Stimulated activated CD8-positive, alpha-beta memory T cell treated with anti-CD3 and anti-CD28 coated beads, Interleukin-12 subunit alpha, Interleukin-12 subunit beta, amount 100 ng/mL, for 24 hours (primary cell): ENCODE data around the gene PSMB4.
"Not testable (repeated sequence)": the region's sequence is repeated elsewhere in the genome, so short reads cannot be mapped to it uniquely, and the experiment has no call there.

Experiments
- DNase-seq: peaks from one replicate; pipeline ENCODE4 v3.0.0-alpha.2; 2020; ENCODE audit errors: extremely low read depth

Gene PSMB4

DNA sequence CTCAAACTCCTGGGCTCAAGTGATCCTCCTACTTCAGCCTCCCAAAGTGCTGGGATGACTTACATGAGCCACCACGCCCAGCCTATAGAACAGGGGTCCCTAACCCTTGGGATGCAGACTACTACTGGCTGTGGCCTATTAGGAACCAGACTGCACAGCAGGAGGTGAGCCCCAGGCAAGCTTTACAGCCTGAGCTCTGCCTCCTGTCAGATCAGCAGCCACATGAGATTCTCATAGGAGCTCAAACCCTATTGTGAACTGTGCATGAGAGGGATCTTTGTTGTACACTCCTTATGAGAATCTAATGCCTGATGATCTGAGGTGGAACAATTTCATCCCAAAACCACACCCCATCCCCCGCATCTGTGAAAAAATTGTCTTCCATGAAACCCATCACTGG lies 13.4 kb upstream of the PSMB4 start:
- DNase-seq, result no peak

DNA sequence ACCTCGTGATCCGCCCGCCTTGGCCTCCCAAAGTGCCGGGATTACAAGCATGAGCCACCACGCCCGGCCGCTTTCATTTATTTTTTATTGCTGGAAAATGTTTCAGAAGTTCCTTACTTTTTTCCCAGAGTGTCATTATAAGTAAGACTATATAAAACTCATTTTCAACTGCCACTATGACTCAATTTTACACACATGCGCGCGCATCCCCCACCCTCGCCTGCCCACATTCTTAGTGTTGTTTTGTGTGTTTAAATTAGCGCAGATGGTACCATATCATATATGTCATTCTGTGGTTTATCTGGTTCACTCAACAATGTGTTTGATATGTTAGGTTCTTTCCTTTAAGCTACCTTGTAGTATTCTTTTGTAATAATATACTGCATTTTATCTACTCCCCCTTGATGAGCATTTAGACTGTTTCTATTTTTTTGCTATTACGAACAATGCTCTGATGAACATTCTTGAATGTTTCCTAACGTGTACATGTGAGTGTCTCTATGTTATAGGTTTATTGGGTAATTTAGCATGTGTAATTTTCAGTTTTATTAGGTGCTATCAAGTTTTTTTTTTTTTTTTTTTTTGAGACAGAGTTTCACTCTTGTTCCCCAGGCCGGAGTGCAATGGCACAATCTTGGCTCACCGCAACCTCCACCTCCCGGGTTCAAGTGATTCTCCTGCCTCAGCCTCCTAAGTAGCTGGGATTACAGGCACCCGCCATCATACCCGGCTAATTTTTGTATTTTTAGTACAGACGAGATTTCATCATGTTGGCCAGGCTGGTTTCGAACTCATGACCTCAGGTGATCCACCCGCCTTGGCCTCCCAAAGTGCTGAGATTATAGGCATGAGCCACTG lies 8.9 kb upstream of the PSMB4 start:
- not testable (repeated sequence) for DNase-seq

DNA sequence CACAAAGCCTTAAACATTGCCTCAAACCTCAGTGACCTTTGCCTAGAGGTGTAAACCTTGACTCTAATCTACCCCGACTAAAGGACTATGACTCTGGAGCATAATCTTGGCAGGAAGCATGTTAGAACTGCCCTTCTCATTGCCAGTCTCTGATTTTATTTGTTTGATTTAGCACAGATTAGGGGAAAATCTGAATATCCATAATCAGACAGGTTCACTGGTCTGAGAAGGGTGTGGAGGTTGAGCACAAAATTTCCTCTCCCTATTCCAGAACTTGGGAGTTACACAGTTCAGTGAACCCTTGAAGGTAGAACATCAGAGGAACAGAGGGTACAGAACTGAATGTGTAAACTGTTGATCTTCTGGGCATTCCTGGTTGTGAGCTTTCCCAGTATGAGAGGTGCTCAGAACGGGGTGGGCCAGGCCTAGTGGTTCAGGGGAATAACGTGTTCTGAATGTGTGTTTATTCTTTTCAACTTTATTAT lies 8.3 kb upstream of the PSMB4 start:
- no peak for DNase-seq

DNA sequence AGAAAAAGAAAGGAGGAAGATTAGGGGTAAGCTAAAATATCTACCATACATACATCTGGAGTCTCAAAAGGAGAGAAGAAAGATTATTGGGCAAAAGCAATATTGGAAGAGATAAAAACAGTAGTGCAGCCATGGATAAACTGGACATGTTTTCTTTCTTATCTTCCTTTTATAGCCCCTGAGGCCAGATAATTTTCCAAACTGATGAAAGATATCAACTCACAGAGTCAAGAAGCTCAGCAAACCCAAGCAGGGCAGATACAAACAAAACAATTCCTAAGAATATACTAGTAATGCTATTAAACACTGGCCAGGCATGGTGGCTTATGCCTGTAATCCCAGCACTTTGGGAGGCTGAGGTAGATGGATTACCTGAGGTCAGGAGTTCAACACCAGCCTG lies 5.8 kb upstream of the PSMB4 start:
- DNase-seq, result no peak

DNA sequence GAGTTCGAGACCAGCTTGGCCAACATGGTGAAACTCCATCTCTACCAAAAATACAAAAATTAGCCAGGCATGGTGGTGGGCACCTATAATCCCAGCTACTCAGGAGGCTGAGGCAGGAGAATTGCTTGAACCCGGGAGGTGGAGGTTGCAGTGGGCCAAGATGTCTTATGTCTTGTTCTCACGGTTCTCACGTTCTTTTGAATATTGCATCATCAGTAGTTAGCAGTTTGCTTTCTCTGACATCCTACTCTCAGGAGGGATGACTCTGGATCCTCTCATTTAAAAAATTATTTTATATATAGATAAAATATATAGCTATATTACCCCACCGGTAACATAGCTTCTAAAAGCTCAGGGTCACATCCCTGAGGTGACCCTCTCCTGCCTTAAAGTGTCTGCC lies 3.1 kb upstream of the PSMB4 start:
- DNase-seq, result not testable (repeated sequence)

GRCh38 chr1:151401125-151401788 lies 1.9 kb downstream of the PSMB4 start:
- no peak for DNase-seq

GRCh38 chr1:151401860-151402259 lies 2.5 kb downstream of the PSMB4 start:
- DNase-seq, result no peak

- no peak for DNase-seq
Measured at GRCh38 chr1:151402764-151403163, 3.4 kb downstream of the PSMB4 start.

- DNase-seq, result no peak
Measured at GRCh38 chr1:151403612-151404011, 4.2 kb downstream of the PSMB4 start.

- DNase-seq, result no peak
Measured at GRCh38 chr1:151405187-151405951, 6.0 kb downstream of the PSMB4 start.

GRCh38 chr1:151406176-151406575 lies 6.8 kb downstream of the PSMB4 start:
- no peak for DNase-seq

DNA sequence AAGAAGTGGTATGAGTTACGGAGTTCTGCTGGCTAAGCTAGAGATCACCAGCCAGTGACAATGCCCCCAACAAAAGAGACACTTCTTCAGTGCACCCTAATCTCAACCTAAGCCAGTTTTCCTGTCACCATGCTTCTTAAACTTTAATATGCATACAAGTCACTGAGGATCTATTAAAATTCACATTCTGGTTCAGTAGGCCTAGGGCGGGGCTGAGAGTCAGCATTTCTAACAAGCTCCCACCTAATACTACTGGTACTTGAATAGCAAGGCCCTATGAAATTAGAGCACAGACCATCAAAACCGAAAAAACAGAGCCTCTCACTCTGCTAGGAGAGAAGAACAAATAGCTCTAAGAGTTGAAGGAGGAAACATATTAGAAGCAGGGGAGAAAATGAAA lies 7.9 kb downstream of the PSMB4 start:
- DNase-seq, result no peak

DNA sequence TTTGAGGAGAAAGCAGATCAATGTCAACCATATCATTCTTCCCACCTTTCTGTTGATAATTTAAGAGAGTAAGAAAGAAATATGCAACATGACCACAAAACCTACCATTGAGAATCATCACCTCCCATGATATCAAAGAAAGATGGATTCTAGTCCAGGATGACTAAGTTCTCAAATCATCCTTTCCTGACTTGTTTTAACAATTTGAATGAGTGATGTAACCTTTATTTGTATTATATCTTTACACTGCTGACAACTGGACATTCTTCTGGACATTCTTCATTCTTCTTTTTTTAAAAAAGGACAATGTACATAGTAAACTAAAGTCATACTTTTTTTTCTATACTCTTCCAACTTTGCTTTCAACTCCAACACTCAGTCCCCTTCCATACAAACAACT lies 9.5 kb downstream of the PSMB4 start:
- no peak for DNase-seq

- DNase-seq, result no peak
Measured at GRCh38 chr1:151411884-151412283, 12.5 kb downstream of the PSMB4 start.

GRCh38 chr1:151416231-151416630 lies 16.9 kb downstream of the PSMB4 start:
- no peak for DNase-seq

DNA sequence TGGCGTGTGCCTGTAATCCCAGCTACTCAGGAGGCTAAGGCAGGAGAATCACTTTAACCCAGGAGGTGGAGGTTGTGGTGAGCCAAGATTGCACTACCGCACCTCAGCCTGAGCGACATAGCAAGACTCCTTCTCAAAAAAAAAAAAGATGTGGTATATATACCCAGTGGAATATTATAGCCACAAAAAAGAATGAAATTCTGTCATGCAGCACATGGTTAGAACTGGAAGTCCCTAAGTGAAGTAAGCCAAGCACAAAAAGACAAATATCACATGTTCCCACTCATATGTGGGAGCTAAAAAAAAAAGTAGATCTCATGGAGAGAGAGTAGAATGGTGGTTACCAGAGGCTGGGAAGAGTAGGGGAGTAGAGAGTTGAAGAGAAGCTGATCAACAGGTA lies 18.7 kb downstream of the PSMB4 start:
- no peak for DNase-seq

- DNase-seq, result no peak
Measured at GRCh38 chr1:151419819-151420218, 20.4 kb downstream of the PSMB4 start.

GRCh38 chr1:151425103-151425502 lies 25.7 kb downstream of the PSMB4 start:
- DNase-seq, result no peak

DNA sequence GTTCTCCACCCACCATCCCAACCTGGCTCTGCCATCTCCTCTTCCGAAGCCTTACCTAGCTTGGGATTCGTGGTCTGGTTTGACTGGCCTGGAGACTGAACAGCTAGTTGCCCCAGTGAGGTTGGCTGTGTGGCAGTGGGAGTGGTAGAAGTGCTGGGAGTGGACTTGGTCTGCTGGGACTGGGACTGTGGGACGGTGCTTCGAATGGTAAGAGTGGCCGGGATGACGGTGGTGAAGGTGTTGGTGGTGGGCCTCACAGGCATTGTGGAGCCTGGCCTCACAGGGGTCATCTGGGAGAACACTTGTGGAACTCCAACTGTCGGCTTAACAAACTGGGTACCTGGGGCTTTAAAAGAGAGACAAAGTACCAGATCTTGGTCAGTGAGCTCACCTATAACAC lies 28.7 kb downstream of the PSMB4 start:
- DNase-seq, result no peak

DNA sequence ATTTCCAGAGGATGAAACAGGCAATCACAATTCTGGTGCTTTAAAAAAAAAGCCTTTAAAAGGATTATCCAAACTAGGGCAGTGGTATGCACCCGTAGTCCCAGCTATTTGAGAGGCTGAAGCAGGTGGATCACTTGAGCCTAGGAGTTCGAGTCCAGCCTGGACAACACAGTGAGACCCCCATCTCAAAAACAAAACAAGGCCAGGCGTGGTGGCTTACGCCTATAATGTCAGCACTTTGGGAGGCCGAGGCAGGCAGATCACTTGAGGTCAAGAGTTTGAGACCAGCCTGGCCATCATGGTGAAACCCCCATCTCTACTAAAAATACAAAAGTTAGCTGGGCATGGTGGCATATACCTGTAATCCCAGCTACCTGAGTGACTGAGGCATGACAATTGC lies 34.5 kb downstream of the PSMB4 start:
- not testable (repeated sequence) for DNase-seq

DNA sequence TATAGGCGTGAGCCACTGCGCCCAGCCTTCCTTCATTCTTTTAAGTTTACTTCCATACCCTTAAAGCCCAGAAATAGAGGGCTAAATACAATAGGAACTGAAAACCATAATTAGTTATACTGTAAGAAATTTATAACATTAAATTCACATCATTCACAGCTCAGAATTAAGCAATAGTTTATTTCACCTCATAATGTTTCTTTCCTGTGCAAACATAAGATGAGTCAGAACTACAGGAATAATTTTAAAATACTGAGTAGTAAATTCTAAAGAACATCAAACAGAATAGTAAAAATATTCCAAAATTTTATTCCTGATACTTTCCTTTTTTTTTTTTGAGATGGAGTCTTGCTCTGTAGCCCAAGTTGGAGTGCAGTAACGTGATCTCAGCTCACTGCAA lies 35.8 kb downstream of the PSMB4 start:
- no peak for DNase-seq

GRCh38 chr1:151436985-151437384 lies 37.6 kb downstream of the PSMB4 start:
- no peak for DNase-seq
